ENCODE results near the gene TNF. TPM values are rescaled to one million over a fixed set of nuclear protein-coding genes. Genes with fewer than 3 reads are reported as not detected.

The TNF gene
- total and polyA plus RNA-seq, 2 donors (not counting 3 experiments of a cell fraction or from before 2014, with no cell fraction given) = not detected

- Histone ChIP-seq H3K4me3 (replicated peaks in 1 of 3; ENCODE audit: insufficient read depth in 1 of 3, low read depth in 1 of 3, low read length in 3 of 3) (no peak overlapping the region), H3K4me2 (ENCODE audit: insufficient read depth, low read length) (no peak overlapping the region), H3K9ac (replicated peaks; ENCODE audit: extremely low read depth, insufficient read depth, low read length) (no peak overlapping the region), H3K4me1 (ENCODE audit: control insufficient read depth, extremely low read depth, insufficient read depth, low read length) (no peaks in the 10 kb centered on the region), H3K79me2 (ENCODE audit: control insufficient read depth, insufficient read depth, low read length) (no peaks in the 10 kb centered on the region), H3K9me1 (replicated peaks; ENCODE audit: control insufficient read depth, extremely low read depth, insufficient read depth, low read length) (no peaks in the 10 kb centered on the region), H4K20me1 (replicated peaks; ENCODE audit: control insufficient read depth, extremely low read depth, insufficient read depth, low read length) (no peaks in the 10 kb centered on the region), H2AFZ (ENCODE audit: low read depth, low read length) (no peak overlapping the region), H3K27ac (ENCODE audit: insufficient read depth, low read depth, low read length) (no peak overlapping the region), H3K27me3 (ENCODE audit: control insufficient read depth in 2 of 2, insufficient read depth in 2 of 2, low read length in 2 of 2) (no peaks in the 10 kb centered on the region), H3K9me3 (replicated peaks; ENCODE audit: control insufficient read depth, insufficient read depth, low read length) (no peaks in the 10 kb centered on the region), H3K36me3 (ENCODE audit: control insufficient read depth in 2 of 2, extremely low read depth in 1 of 2, insufficient read depth in 2 of 2, low read length in 2 of 2) (no peaks in the 10 kb centered on the region)
- no TSS peak for BruUV-seq (replicated peaks)
- POLR2A ChIA-PET = no interaction called here
- DNase-seq (ENCODE audit: low read depth, low spot score) (no peak), FAIRE-seq (no peak)
- dilution Hi-C loops (cut with MboI; ENCODE audit: extremely low pct_ligation_motif_present, low sequenced_read_pairs) = no loop called here
- TF ChIP-seq JUN (IDR thresholded peaks at IDR 0.05; ENCODE audit: borderline replicate concordance, insufficient read depth, insufficient read length, low read depth) (no peak), FOS (IDR thresholded peaks at IDR 0.05; ENCODE audit: borderline replicate concordance, insufficient read depth, low read length) (no peak), GATA2 (IDR thresholded peaks at IDR 0.05; ENCODE audit: insufficient read depth, insufficient read length, low read depth, low read length) (no peak), CTCF (IDR thresholded peaks at IDR 0.05; ENCODE audit: extremely low read depth in 1 of 2, insufficient read depth in 1 of 2, low read depth in 1 of 2, low read length in 2 of 2) (no peak), POLR2AphosphoS5 (IDR thresholded peaks at IDR 0.05; ENCODE audit: insufficient read depth, low read depth, low read length) (no peak), POLR2A (IDR thresholded peaks at IDR 0.05; ENCODE audit: low read depth, low read length) (no peak), MAX (IDR thresholded peaks at IDR 0.05; ENCODE audit: insufficient read depth, insufficient read length) (no peak), EZH2 (IDR thresholded peaks at IDR 0.05; ENCODE audit: borderline replicate concordance, low read depth, low read length, severe bottlenecking) (no peak), MYC (IDR thresholded peaks at IDR 0.05; ENCODE audit: low read depth, low read length) (no peak)
- intact Hi-C loops (cut with micrococcal nuclease) = no loop called here
- CTCF ChIA-PET = interaction anchor here (4.2 to 32.6 kb wide), 3 partner anchors 11 to 21 kb away, joined by 16 to 1517 read pairs (median 286); partner anchors contain the start of genes ATP6V1G2, DDX39B, LST1 and NCR3
These were observed 981 bp upstream of the TNF start for GRCh38 chr6:31574106-31575061.

Measured in endothelial cell of umbilical vein (primary cell).